AML-193 (cell line): Measurements from ENCODE around the gene LHFPL2.

Experiments
- DNase-seq, 2 experiments: peaks; one replicate each; lab custom pipeline; 2025; lab: John Stamatoyannopoulos, UW

LHFPL2 gene

GRCh38 chr5:78640662-78641474 lies 7.7 kb downstream of the LHFPL2 start:
- no peak for DNase-seq

- DNase-seq = no peak
Measured at GRCh38 chr5:78639791-78640190, 8.8 kb downstream of the LHFPL2 start.

- DNase-seq = no peak
Measured at GRCh38 chr5:78638973-78639669, 9.5 kb downstream of the LHFPL2 start.

- DNase-seq = no peak
Measured at GRCh38 chr5:78638423-78638822, 10.1 kb downstream of the LHFPL2 start.

GRCh38 chr5:78637468-78637867 lies 11.1 kb downstream of the LHFPL2 start:
- DNase-seq = no peak

- DNase-seq = no peak
Measured at GRCh38 chr5:78636682-78637081, 11.9 kb downstream of the LHFPL2 start.

GRCh38 chr5:78634634-78635033 lies 13.9 kb downstream of the LHFPL2 start:
- DNase-seq = no peak

GRCh38 chr5:78634229-78634628 lies 14.3 kb downstream of the LHFPL2 start:
- DNase-seq = no peak

- no peak for DNase-seq
Measured at GRCh38 chr5:78633700-78634099, 14.9 kb downstream of the LHFPL2 start.

GRCh38 chr5:78632467-78632866 lies 16.1 kb downstream of the LHFPL2 start:
- no peak for DNase-seq

GRCh38 chr5:78631931-78632330 lies 16.6 kb downstream of the LHFPL2 start:
- DNase-seq = no peak

- no peak for DNase-seq
Measured at GRCh38 chr5:78630047-78630446, 18.5 kb downstream of the LHFPL2 start.

- DNase-seq = no peak
Measured at GRCh38 chr5:78629624-78630023, 18.9 kb downstream of the LHFPL2 start.

- DNase-seq = no peak
Measured at GRCh38 chr5:78628270-78628992, 20.1 kb downstream of the LHFPL2 start.

- no peak for DNase-seq
Measured at GRCh38 chr5:78627766-78628165, 20.8 kb downstream of the LHFPL2 start.

- peak; percentile 4 to 33 for DNase-seq
Measured at GRCh38 chr5:78627175-78627574, 21.4 kb downstream of the LHFPL2 start.

GRCh38 chr5:78626009-78626571 lies 22.5 kb downstream of the LHFPL2 start:
- no peak for DNase-seq

GRCh38 chr5:78624992-78625391 lies 23.6 kb downstream of the LHFPL2 start:
- no peak for DNase-seq

GRCh38 chr5:78624011-78624541 lies 24.5 kb downstream of the LHFPL2 start:
- DNase-seq = no peak

- no peak for DNase-seq
Measured at GRCh38 chr5:78622302-78622971, 26.1 kb downstream of the LHFPL2 start.

GRCh38 chr5:78621291-78621738 lies 27.3 kb downstream of the LHFPL2 start:
- no peak for DNase-seq
